C4-2B (cell line): ENCODE data around the gene PPIF.
A peak's percentile ranks its signal among the peaks of the same experiment; 100 is the strongest.

Experiments
- ZFX ChIP-seq: fragments of 450-650 bp; IDR thresholded peaks from 2 replicates; pipeline ENCODE4 v1.6.1; 2017
- TF ChIP-seq, protein P1 (sequence below): fragments of 450-650 bp; conservative IDR thresholded peaks from 2 replicates; pipeline ENCODE4 v1.5.1; 2017; ENCODE audit warnings: mild to moderate bottlenecking

GRCh38 chr10:79347894-79348639 is 798 bp downstream of the PPIF start:
- TF ChIP-seq, protein P1, sequence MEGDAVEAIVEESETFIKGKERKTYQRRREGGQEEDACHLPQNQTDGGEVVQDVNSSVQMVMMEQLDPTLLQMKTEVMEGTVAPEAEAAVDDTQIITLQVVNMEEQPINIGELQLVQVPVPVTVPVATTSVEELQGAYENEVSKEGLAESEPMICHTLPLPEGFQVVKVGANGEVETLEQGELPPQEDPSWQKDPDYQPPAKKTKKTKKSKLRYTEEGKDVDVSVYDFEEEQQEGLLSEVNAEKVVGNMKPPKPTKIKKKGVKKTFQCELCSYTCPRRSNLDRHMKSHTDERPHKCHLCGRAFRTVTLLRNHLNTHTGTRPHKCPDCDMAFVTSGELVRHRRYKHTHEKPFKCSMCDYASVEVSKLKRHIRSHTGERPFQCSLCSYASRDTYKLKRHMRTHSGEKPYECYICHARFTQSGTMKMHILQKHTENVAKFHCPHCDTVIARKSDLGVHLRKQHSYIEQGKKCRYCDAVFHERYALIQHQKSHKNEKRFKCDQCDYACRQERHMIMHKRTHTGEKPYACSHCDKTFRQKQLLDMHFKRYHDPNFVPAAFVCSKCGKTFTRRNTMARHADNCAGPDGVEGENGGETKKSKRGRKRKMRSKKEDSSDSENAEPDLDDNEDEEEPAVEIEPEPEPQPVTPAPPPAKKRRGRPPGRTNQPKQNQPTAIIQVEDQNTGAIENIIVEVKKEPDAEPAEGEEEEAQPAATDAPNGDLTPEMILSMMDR, result no peak
- TF ChIP-seq ZFX, result peak; percentile 66
